Measurements from ENCODE around the gene ARID1B.
A peak's percentile ranks its signal among the peaks of the same experiment; 100 is the strongest.

The ARID1B gene

GRCh38 chr6:156773476-156773875, 3.7 kb upstream of the ARID1B start:
- in situ Hi-C loops (cut with MboI; ENCODE audit: low sequenced_read_pairs, unreplicated experiment): no loop called here
- TF ChIP-seq CTCF (IDR thresholded peaks at IDR 0.05; ENCODE audit: borderline replicate concordance, control extremely low read depth, extremely low read depth, insufficient read depth, missing control alignments): no peak
- DNase-seq (ENCODE audit: low spot score): no peak

- in situ Hi-C loops (cut with MboI; ENCODE audit: low sequenced_read_pairs, unreplicated experiment): no loop called here
- no peak for DNase-seq (ENCODE audit: low spot score)
- no peak for TF ChIP-seq CTCF (IDR thresholded peaks at IDR 0.05; ENCODE audit: borderline replicate concordance, control extremely low read depth, extremely low read depth, insufficient read depth, missing control alignments)
Measured at GRCh38 chr6:156773935-156774852, 3.0 kb upstream of the ARID1B start.

- in situ Hi-C loops (cut with MboI; ENCODE audit: low sequenced_read_pairs, unreplicated experiment): no loop called here
- DNase-seq (ENCODE audit: low spot score): no peak
- TF ChIP-seq CTCF (IDR thresholded peaks at IDR 0.05; ENCODE audit: borderline replicate concordance, control extremely low read depth, extremely low read depth, insufficient read depth, missing control alignments): no peak
Measured at GRCh38 chr6:156774863-156775405, 2.2 kb upstream of the ARID1B start.

- DNase-seq (ENCODE audit: low spot score): no peak
- in situ Hi-C loops (cut with MboI; ENCODE audit: low sequenced_read_pairs, unreplicated experiment): no loop called here
- no peak for TF ChIP-seq CTCF (IDR thresholded peaks at IDR 0.05; ENCODE audit: borderline replicate concordance, control extremely low read depth, extremely low read depth, insufficient read depth, missing control alignments)
Measured at GRCh38 chr6:156775717-156776116, 1.5 kb upstream of the ARID1B start.

- TF ChIP-seq CTCF (IDR thresholded peaks at IDR 0.05; ENCODE audit: borderline replicate concordance, control extremely low read depth, extremely low read depth, insufficient read depth, missing control alignments): peak; percentile 24
- DNase-seq (ENCODE audit: low spot score): peak; percentile 51
- in situ Hi-C loops (cut with MboI; ENCODE audit: low sequenced_read_pairs, unreplicated experiment): no loop called here
Measured at GRCh38 chr6:156776470-156776839, 723 bp upstream of the ARID1B start.

GRCh38 chr6:156777577-156778453, 637 bp downstream of the ARID1B start:
- no peak for TF ChIP-seq CTCF (IDR thresholded peaks at IDR 0.05; ENCODE audit: borderline replicate concordance, control extremely low read depth, extremely low read depth, insufficient read depth, missing control alignments)
- in situ Hi-C loops (cut with MboI; ENCODE audit: low sequenced_read_pairs, unreplicated experiment): no loop called here
- peak; percentile 68 for DNase-seq (ENCODE audit: low spot score)
